Fibroblast of skin of left biceps (primary cell): ENCODE data around the gene DOCK4.
"Not testable (repeated sequence)": the region's sequence is repeated elsewhere in the genome, so short reads cannot be mapped to it uniquely, and the experiment has no call there.

ENCODE experiments used
- DNase-seq, 2 experiments: peaks; one replicate each; pipeline ENCODE4 v3.0.0-alpha.2; 2013; ENCODE audit warnings: low read depth in 2 of 2

DOCK4 gene

GRCh38 chr7:111908673-111909072, 297.5 kb downstream of the DOCK4 start:
- not testable (repeated sequence) for DNase-seq

GRCh38 chr7:111903797-111904196, 302.4 kb downstream of the DOCK4 start:
- no peak for DNase-seq

GRCh38 chr7:111903016-111903415, 303.2 kb downstream of the DOCK4 start:
- DNase-seq: no peak

- DNase-seq: no peak
Measured at GRCh38 chr7:111900283-111900682, 305.9 kb downstream of the DOCK4 start.

- DNase-seq: no peak
Measured at GRCh38 chr7:111895049-111895448, 311.1 kb downstream of the DOCK4 start.

- DNase-seq: no peak
Measured at GRCh38 chr7:111894518-111894917, 311.7 kb downstream of the DOCK4 start.

- no peak for DNase-seq
Measured at GRCh38 chr7:111893190-111893589, 313.0 kb downstream of the DOCK4 start.

GRCh38 chr7:111892588-111892987, 313.6 kb downstream of the DOCK4 start:
- no peak for DNase-seq

- DNase-seq: no peak
Measured at GRCh38 chr7:111887734-111888133, 318.5 kb downstream of the DOCK4 start.

GRCh38 chr7:111886233-111886632, 320.0 kb downstream of the DOCK4 start:
- no peak for DNase-seq

- no peak for DNase-seq
Measured at GRCh38 chr7:111883241-111883640, 323.0 kb downstream of the DOCK4 start.

GRCh38 chr7:111878785-111879184, 327.4 kb downstream of the DOCK4 start:
- no peak for DNase-seq

- no peak for DNase-seq
Measured at GRCh38 chr7:111877931-111878330, 328.3 kb downstream of the DOCK4 start.

GRCh38 chr7:111873963-111874690, 332.1 kb downstream of the DOCK4 start:
- DNase-seq: peak; percentile 32 to 38

GRCh38 chr7:111873326-111873646, 332.9 kb downstream of the DOCK4 start:
- no peak for DNase-seq

GRCh38 chr7:111872450-111873325, 333.5 kb downstream of the DOCK4 start:
- no peak for DNase-seq

- no peak for DNase-seq
Measured at GRCh38 chr7:111871283-111871682, 334.9 kb downstream of the DOCK4 start.

GRCh38 chr7:111869280-111869679, 336.9 kb downstream of the DOCK4 start:
- DNase-seq: no peak

GRCh38 chr7:111867348-111867931, 338.8 kb downstream of the DOCK4 start:
- no peak for DNase-seq

- DNase-seq: no peak
Measured at GRCh38 chr7:111866787-111867186, 339.4 kb downstream of the DOCK4 start.

- DNase-seq: no peak
Measured at GRCh38 chr7:111865430-111865829, 340.8 kb downstream of the DOCK4 start.

- DNase-seq: no peak
Measured at GRCh38 chr7:111864291-111864976, 341.8 kb downstream of the DOCK4 start.
